Lower leg skin (tissue), 4 donors: Measurements from ENCODE around the gene NUDT16L1. TPM values are rescaled to one million over a fixed set of nuclear protein-coding genes. Genes with fewer than 3 reads are reported as not detected.

Experiments used
- DNase-seq, 2 donors: peaks; one replicate each; pipeline ENCODE4 v3.0.0-alpha.2; 2019; ENCODE audit warnings: low spot score in 2 of 2
- H3K4me3 ChIP-seq: fragments of 200-600 bp; sonication (generic); 2 replicates; pipeline ENCODE4 v1.5.1; 2017; ENCODE audit warnings: mild to moderate bottlenecking, low read depth; ENCODE audit not compliant: poor library complexity, severe bottlenecking
- CTCF ChIP-seq, 3 donors: fragments of 450-650 bp; IDR thresholded peaks; one replicate each; pipeline ENCODE4 v1.5.1; 2016; ENCODE audit warnings: antibody characterized with exemption in 3 of 3, mild to moderate bottlenecking in 3 of 3, moderate library complexity in 2 of 3
- POLR2A ChIP-seq, 2 donors: fragments of 450-650 bp; IDR thresholded peaks; one replicate each; pipeline ENCODE4 v1.6.1; 2016 to 2017; ENCODE audit warnings: antibody characterized with exemption in 2 of 2, mild to moderate bottlenecking in 1 of 2, moderate library complexity in 1 of 2
- WGBS, 2 donors: methylation state at CpG; one replicate each; pipeline ENCODE4 v1.1.5; 2018; 5-methylcytosine and 5-hydroxymethylcytosine counted together
- intact Hi-C: fragments of 100-400 bp; cut with DNase I; formaldehyde crosslinking; loops from one replicate; pipeline ENCODE4 v1.15.0; 2023; ENCODE audit warnings: low total_unique reads
- total RNA-seq, 4 donors: library from RNA; depleted of rRNA; stranded (reverse); fragments of >200 nt; gene quantifications; one replicate each; pipeline ENCODE4 v1.1.0, GENCODE V29; 2016

The NUDT16L1 gene
- total RNA-seq, 4 donors from 2014 or later: 18.5 to 27.8 (median 23.6) TPM

- H3K4me3 ChIP-seq: no peak overlapping the region
- intact Hi-C loops: no loop called here
- TF ChIP-seq CTCF (IDR thresholded peaks at IDR 0.05): no peak
- no peak for TF ChIP-seq POLR2A (IDR thresholded peaks at IDR 0.05)
- 57 to 60% methylated on average over 5 of the region's 5 CpGs for WGBS, 2 donors
- no peak for DNase-seq
Measured at GRCh38 chr16:4663465-4663776, 29.9 kb upstream of the NUDT16L1 start.

DNA sequence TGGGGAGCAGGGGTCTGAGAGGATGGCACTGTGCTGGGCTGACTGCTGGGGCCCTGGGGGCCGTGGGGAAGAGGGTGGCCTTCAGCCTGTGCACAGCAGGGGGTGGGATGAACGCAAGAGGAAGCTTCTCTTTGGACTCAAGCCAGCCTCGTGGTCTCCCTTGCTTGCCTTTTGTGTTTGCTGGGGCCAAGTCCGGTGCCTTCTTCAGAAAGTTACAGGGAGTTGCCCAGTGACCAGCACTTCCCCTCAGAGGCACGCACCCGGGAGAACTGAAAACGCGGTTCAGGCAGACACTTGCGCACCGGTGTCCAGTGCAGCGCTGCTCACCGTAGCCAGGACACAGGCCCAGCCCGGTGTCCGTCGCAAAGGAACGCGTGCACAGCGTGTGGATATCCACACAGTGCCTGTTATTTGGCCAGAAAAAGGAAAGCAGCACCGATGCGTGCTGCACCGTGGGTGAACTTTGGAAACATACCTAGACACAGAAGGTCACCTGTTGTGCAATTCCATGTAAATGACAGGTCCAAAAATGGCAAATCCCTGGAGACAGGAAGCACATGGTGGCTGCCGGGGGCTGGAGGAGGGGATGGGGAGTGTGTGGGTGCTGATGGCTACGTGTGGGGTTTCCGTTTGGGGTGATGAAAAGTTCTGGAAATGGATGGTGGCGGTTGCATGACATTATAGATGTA lies 29.4 kb upstream of the NUDT16L1 start:
- intact Hi-C loops: no loop called here
- 73 to 78% methylated on average over 25 of the region's 25 CpGs for WGBS, 2 donors
- H3K4me3 ChIP-seq: no peak overlapping the region
- DNase-seq: peak in 1 of 2 donors; percentile 76
- TF ChIP-seq CTCF (IDR thresholded peaks at IDR 0.05) (no peak), POLR2A (IDR thresholded peaks at IDR 0.05) (no peak)

GRCh38 chr16:4664538-4665418 lies 28.6 kb upstream of the NUDT16L1 start:
- no peak for DNase-seq
- intact Hi-C loops: no loop called here
- TF ChIP-seq CTCF (IDR thresholded peaks at IDR 0.05): no peak
- TF ChIP-seq POLR2A (IDR thresholded peaks at IDR 0.05): no peak
- WGBS, 2 donors: 44 to 53% methylated on average over 22 to 26 of the region's 26 CpGs
- no peak overlapping the region for H3K4me3 ChIP-seq

DNA sequence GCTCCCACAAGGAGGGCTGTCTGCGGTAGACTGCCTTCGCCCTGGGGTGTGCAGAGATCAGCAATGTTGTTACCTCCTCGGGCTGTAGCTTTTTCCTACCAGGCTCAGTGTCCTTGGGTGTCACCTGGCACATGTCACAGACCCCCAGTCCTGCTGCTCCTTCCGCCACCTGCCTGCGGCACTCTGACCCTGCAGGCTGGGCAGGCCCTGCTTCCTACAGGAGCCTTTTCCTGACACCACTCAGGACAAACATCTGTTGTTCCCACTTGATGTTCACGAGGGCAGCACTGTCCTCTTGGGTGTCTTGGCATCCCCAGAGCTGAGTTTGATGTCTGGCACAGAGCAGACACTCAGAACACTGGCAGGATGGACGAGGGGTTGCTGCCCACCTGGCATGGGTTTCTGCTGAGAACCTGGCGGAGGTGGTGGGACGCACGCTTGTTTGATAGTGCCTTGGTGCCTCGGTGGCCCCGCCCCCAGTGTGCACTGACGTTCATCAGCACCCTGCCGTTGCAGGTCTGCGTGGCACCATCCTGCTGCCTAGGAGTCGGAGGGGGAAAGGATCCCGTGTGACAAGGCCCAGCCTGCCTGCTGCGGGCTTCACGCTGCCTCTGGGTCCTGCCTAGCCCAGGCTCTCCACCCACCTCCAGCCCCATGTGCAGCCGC lies 26.7 kb upstream of the NUDT16L1 start:
- no peak for DNase-seq
- 88 to 90% methylated on average over 12 to 14 of the region's 20 CpGs for WGBS, 2 donors
- H3K4me3 ChIP-seq: no peak overlapping the region
- intact Hi-C loops: no loop called here
- no peak for TF ChIP-seq POLR2A (IDR thresholded peaks at IDR 0.05)

- H3K4me3 ChIP-seq: no peak overlapping the region
- intact Hi-C loops: no loop called here
- no peak for DNase-seq
- TF ChIP-seq POLR2A (IDR thresholded peaks at IDR 0.05) (no peak), CTCF (IDR thresholded peaks at IDR 0.05) (no peak)
- WGBS, 2 donors: 91 to 92% methylated on average over 18 of the region's 20 CpGs
Measured at GRCh38 chr16:4667203-4667963, 26.0 kb upstream of the NUDT16L1 start.
